Activated B cell treated with CpG ODN at 0.5 μM for 24 hours (primary cell): ENCODE measurements around the gene MVB12B. TPM values are rescaled to one million over a fixed set of nuclear protein-coding genes. Genes with fewer than 3 reads are reported as not detected.

ENCODE experiments used
- ATAC-seq: fragments of 200-7000 bp; cut with Tn5 transposase; one replicate; pipeline ENCODE4 v1.10.0; 2021; ENCODE audit warnings: low read depth, mild to moderate bottlenecking, moderate library complexity
- CTCF ChIA-PET: fragments of 350-600 bp; sonication (Branson Sonifier 250); formaldehyde crosslinking; loops from one replicate; lab custom pipeline; 2021; ENCODE audit warnings: antibody characterized with exemption; lab: Charles Lee
- POLR2A ChIA-PET: fragments of 350-600 bp; sonication (Branson Sonifier 250); formaldehyde crosslinking; loops from one replicate; lab custom pipeline; 2021; ENCODE audit warnings: antibody characterized with exemption; lab: Charles Lee
- DNase-seq: peaks from one replicate; pipeline ENCODE4 v3.0.0; 2022
- H3K27ac Mint-ChIP-seq: one replicate; pipeline ENCODE4 v1.8.0; 2020; ENCODE audit warnings: mixed read lengths
- H3K27me3 Mint-ChIP-seq: one replicate; pipeline ENCODE4 v1.8.0; 2021; ENCODE audit warnings: mixed read lengths
- H3K36me3 Mint-ChIP-seq: one replicate; pipeline ENCODE4 v1.8.0; 2021; ENCODE audit warnings: low read depth, mixed read lengths
- H3K4me1 Mint-ChIP-seq: one replicate; pipeline ENCODE4 v1.8.0; 2021; ENCODE audit warnings: mixed read lengths
- H3K4me3 Mint-ChIP-seq: one replicate; pipeline ENCODE4 v1.8.0; 2020; ENCODE audit warnings: mild to moderate bottlenecking, mixed read lengths
- H3K9me3 Mint-ChIP-seq: one replicate; pipeline ENCODE4 v1.8.0; 2020; ENCODE audit warnings: mixed read lengths
- CTCF ChIP-seq: fragments of 200-600 bp; IDR thresholded peaks from one replicate; pipeline ENCODE4 v1.8.0; 2022; ENCODE audit warnings: antibody characterized with exemption, mild to moderate bottlenecking
- intact Hi-C: fragments of 100-400 bp; cut with micrococcal nuclease; formaldehyde crosslinking; loops from one replicate; pipeline ENCODE4 v1.15.1; 2024
- total RNA-seq: library from RNA; stranded (reverse); gene quantifications from 2 replicates; pipeline ENCODE4 v1.2.3, GENCODE V29; 2022

MVB12B gene
- total RNA-seq, 1 donor from 2014 or later, result 2.5 TPM

GRCh38 chr9:126388964-126389708, 62.5 kb downstream of the MVB12B start:
- TF ChIP-seq CTCF, result no peak
- ChIA-PET POLR2A (no interaction called here), CTCF (interaction anchor here (1.1 to 1.2 kb wide), 2 partner anchors 10 to 102 kb away, joined by 3 to 4 read pairs; no protein-coding TSS in a partner anchor)
- no peaks in the 10 kb centered on the region for H3K36me3 Mint-ChIP-seq
- no peak for DNase-seq
- H3K4me1 Mint-ChIP-seq, result peaks cover 11% of the 10 kb centered on the region
- H3K27ac Mint-ChIP-seq, result no peak overlapping the region
- no peaks in the 10 kb centered on the region for H3K27me3 Mint-ChIP-seq
- no peaks in the 10 kb centered on the region for H3K9me3 Mint-ChIP-seq
- H3K4me3 Mint-ChIP-seq, result no peak overlapping the region
- no peak for ATAC-seq
- intact Hi-C loops, result no loop called here

DNA sequence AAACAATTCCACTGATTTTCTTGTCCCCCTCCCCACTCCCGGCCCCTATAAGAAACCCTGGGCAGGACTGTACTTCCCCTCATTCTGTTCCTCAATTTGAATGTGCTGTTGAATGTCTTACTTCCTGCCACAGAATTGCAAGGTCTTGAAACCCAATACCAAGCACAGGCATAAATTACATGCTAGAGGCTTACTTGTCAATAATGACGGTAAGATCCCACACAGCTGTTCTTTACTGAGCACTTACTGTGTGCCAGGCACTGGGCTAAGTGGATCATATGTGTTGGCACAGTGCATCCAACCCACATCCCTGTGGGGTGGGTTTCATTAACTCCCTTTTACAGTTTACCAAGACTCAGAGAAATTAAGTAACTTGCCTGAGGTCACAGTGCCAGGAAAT, 63.4 kb downstream of the MVB12B start:
- no peak for TF ChIP-seq CTCF
- no peak for DNase-seq
- no peak overlapping the region for H3K4me3 Mint-ChIP-seq
- H3K9me3 Mint-ChIP-seq, result no peaks in the 10 kb centered on the region
- H3K27ac Mint-ChIP-seq, result no peak overlapping the region
- peaks cover 11% of the 10 kb centered on the region for H3K4me1 Mint-ChIP-seq
- no peaks in the 10 kb centered on the region for H3K27me3 Mint-ChIP-seq
- peak; percentile 72 for ATAC-seq
- ChIA-PET CTCF (no interaction called here), POLR2A (interaction anchor here (0.7 kb wide), 1 partner anchor 81 kb away, joined by 5 read pairs; no protein-coding TSS in a partner anchor)
- intact Hi-C loops, result loop anchor here (10.0 kb wide), 1 partner anchor 245 kb away; no protein-coding TSS in a partner anchor
- no peaks in the 10 kb centered on the region for H3K36me3 Mint-ChIP-seq

GRCh38 chr9:126390923-126391322, 64.3 kb downstream of the MVB12B start:
- DNase-seq (no peak), ATAC-seq (no peak)
- TF ChIP-seq CTCF, result no peak
- no peaks in the 10 kb centered on the region for H3K27me3 Mint-ChIP-seq
- no peak overlapping the region for H3K4me3 Mint-ChIP-seq
- intact Hi-C loops, result loop anchor here (10.0 kb wide), 1 partner anchor 246 kb away; no protein-coding TSS in a partner anchor
- no peaks in the 10 kb centered on the region for H3K9me3 Mint-ChIP-seq
- H3K36me3 Mint-ChIP-seq, result no peaks in the 10 kb centered on the region
- POLR2A ChIA-PET, result interaction anchor here (0.7 kb wide), 1 partner anchor 80 kb away, joined by 5 read pairs; no protein-coding TSS in a partner anchor
- H3K4me1 Mint-ChIP-seq, result peaks cover 11% of the 10 kb centered on the region
- CTCF ChIA-PET, result no interaction called here
- no peak overlapping the region for H3K27ac Mint-ChIP-seq

DNA sequence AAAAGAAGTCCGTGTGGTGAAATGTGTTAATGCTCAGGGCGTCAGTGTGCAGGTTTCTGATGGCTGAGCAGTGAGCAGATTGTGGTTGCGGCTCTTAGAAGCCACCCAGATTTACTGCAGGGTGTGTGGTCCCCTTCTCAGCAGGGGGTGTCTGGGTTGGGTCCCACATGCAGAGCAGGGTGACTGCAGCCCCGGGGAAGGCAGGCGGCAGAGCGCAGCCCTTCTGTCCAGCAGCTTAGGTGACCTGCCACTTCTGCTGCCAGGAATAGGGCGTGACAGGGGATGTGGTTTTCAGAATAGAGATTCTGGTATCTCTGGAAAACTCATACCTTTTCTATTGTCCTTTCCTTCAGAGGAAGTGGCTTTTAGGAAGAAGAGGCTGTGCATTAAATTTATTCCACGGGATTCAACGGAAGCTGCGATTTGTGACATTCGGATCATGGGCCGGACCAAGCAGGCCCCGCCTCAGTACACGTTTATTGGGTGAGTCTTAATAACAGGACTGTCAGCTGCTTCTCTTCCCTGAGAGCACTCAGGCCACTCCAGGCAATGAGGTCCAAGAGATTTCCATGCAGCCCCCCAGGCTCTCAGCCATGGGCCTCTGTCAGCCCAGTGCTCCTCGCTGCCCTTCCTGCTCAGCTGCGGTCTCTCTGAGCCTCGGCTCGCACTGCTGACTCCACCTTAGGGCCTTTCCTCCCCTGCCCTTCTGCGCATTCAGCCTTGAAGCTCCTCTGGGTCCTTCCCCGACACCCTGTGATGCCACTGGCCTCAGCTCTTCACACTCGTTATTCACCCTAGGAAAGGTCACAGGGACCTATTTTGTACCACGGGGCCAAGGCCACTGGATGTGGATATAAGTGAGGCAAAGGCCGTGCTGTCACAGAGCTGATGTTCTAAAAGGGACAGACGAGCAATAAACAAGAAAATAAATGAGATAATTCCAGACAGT, 65.4 kb downstream of the MVB12B start:
- peaks cover 21% of the 10 kb centered on the region for H3K4me1 Mint-ChIP-seq
- ATAC-seq (no peak), DNase-seq (no peak)
- H3K36me3 Mint-ChIP-seq, result no peaks in the 10 kb centered on the region
- no peaks in the 10 kb centered on the region for H3K27me3 Mint-ChIP-seq
- intact Hi-C loops, result loop anchor here (10.0 kb wide), 1 partner anchor 247 kb away; no protein-coding TSS in a partner anchor
- H3K4me3 Mint-ChIP-seq, result no peak overlapping the region
- H3K9me3 Mint-ChIP-seq, result no peaks in the 10 kb centered on the region
- no peak overlapping the region for H3K27ac Mint-ChIP-seq
- POLR2A ChIA-PET, result no interaction called here
- no peak for TF ChIP-seq CTCF
- CTCF ChIA-PET, result no interaction called here
